Mononuclear cell (primary cell): ENCODE results near the gene SNX24. TPM values are rescaled to one million over a fixed set of nuclear protein-coding genes. Genes with fewer than 3 reads are reported as not detected.
"Not testable (repeated sequence)": the region's sequence is repeated elsewhere in the genome, so short reads cannot be mapped to it uniquely, and the experiment has no call there.

Experiments used
- H3K27me3 ChIP-seq: 2 replicates; pipeline ENCODE4 v1.6.0; 2011; ENCODE audit warnings: low read length, control low read depth; ENCODE audit not compliant: insufficient read depth
- H3K4me1 ChIP-seq: 2 replicates; pipeline ENCODE4 v1.5.1; 2011; ENCODE audit warnings: mild to moderate bottlenecking, low read length, control low read depth; ENCODE audit not compliant: insufficient read depth
- H3K4me3 ChIP-seq: 2 replicates; pipeline ENCODE4 v1.5.1; 2011; ENCODE audit warnings: mild to moderate bottlenecking, low read length, moderate library complexity
- H3K9me3 ChIP-seq: 2 replicates; pipeline ENCODE4 v1.5.1; 2011; ENCODE audit warnings: low read depth, mild to moderate bottlenecking, control low read depth, low read length
- total RNA-seq: library from RNA; depleted of rRNA; stranded (reverse); fragments of >200 nt; gene quantifications from one replicate; pipeline ENCODE4 v1.2.3, GENCODE V29; 2012

Gene SNX24
- total RNA-seq, 1 donor = 1.4 TPM

DNA sequence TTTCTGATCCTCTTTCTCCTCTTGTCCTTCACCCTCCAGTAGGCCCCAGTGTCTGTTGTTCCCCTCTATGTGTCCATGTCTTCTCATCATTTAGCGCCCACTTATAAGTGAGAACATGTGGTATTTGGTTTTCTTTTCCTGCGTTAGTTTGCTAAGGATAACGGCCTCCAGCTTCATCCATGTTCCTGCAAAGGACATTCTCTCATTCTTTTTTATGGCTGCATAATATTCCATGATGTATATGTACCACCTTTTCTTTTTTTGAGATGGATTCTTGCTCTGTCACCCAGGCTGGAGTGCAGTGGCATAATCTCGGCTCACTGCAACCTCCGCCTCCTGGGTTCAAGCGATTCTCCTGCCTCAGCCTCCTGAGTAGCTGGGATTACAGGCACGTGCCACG, 12.1 kb downstream of the SNX24 start:
- H3K27me3 ChIP-seq, H3K4me1 ChIP-seq, H3K4me3 ChIP-seq, H3K9me3 ChIP-seq: not testable (repeated sequence)

DNA sequence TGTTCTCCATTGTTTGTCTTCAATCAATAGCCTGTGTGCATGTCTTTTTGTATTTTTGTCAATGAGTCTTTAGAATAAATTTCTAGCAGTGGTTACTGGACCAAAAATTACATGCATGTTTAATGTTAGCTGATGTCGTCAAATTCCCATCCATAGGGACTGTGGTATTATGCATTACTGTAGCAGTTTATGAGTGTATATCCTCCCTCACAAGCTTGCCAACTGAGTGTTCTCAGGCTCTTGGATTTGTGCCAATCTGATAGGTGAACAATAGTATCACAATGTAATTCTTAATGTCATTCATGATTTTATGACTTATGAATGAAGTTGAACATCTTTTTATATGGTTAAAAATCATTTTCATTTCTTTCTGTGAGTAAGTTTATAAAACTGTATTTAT, 13.0 kb downstream of the SNX24 start:
- no peaks in the 10 kb centered on the region for H3K27me3 ChIP-seq
- H3K4me1 ChIP-seq = no peaks in the 10 kb centered on the region
- no peak overlapping the region for H3K4me3 ChIP-seq
- H3K9me3 ChIP-seq = no peaks in the 10 kb centered on the region

DNA sequence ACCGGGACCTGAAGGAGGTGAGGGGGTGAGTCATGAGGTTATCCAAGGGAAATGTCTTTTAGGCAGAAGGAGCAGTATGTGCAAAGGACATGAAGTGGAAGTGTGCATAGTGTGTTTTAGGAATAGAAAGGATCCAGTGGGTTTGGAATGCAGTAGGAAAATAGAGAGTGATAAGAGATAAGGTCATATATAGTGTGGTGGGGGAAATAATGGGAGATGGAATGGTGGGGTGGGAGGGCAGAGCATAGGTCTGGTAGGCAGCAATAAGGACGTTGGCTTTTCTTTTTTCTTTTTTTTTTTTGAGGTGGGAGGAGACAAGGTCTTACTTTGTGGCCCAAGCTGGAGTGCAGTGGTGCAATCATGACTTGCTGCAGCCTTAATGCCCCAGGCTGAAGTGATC, 17.8 kb downstream of the SNX24 start:
- Histone ChIP-seq H3K27me3 (no peaks in the 10 kb centered on the region), H3K4me3 (no peak overlapping the region), H3K9me3 (no peaks in the 10 kb centered on the region), H3K4me1 (no peaks in the 10 kb centered on the region)

DNA sequence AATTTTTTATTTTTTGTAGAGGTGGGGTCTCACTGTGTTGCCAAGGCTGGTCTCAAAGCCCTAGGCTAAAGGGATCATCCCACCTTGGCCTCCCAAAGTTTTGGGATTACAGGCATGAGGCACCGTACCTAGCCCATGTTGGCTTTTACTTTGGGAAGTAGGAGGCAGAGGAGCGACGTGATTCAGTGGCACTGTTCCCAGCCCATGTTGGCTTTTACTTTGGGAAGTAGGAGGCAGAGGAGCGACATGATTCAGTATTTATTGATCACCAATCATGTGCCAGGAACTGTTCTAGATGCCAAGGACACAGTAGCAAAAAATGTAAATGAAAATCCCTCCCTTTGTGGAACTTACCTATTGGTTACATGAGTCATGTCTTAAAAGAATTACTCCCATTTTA, 18.3 kb downstream of the SNX24 start:
- no peaks in the 10 kb centered on the region for H3K27me3 ChIP-seq
- no peaks in the 10 kb centered on the region for H3K9me3 ChIP-seq
- no peak overlapping the region for H3K4me3 ChIP-seq
- no peaks in the 10 kb centered on the region for H3K4me1 ChIP-seq

DNA sequence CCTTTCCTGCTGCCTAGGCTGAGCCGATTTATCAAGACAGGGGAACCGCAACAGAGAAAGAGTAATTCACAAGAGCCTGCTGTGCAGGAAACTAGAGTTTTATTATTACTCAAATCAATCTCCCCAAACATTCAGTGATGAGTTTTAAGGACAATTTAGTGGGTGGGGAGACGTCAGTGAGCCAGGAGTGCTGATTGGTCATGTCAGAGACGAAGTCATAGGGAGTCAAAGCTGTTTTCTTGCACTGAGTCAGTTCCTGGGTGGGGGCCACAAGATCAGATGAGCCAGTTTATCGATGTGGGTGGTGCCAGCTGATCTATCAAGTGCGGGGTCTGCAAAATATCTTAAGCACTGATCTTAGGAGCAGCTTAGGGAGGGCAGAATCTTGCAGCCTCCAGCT, 19.0 kb downstream of the SNX24 start:
- H3K9me3 ChIP-seq = no peaks in the 10 kb centered on the region
- no peaks in the 10 kb centered on the region for H3K27me3 ChIP-seq
- H3K4me1 ChIP-seq = no peaks in the 10 kb centered on the region
- H3K4me3 ChIP-seq = no peak overlapping the region

DNA sequence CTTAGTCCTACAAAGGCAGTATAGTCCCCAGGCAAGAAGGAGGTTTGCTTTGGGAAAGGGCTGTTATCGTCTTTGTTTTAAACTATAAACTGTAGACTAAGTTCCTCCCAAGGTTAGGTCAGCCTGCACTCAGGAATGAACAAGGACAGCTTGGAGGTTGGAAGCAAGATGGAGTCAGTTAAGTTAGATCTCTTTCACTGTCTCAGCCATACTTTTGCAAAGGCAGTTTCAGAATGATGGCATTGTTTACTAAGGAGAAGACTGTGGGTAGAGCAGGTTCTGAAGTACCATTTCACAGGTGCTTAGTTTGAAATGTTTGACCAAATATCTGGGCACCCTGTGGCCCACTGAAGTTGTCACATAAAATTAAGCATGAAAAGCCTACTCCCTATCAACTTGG, 19.4 kb downstream of the SNX24 start:
- Histone ChIP-seq H3K9me3 (no peaks in the 10 kb centered on the region), H3K4me3 (no peak overlapping the region), H3K27me3 (no peaks in the 10 kb centered on the region), H3K4me1 (no peaks in the 10 kb centered on the region)

DNA sequence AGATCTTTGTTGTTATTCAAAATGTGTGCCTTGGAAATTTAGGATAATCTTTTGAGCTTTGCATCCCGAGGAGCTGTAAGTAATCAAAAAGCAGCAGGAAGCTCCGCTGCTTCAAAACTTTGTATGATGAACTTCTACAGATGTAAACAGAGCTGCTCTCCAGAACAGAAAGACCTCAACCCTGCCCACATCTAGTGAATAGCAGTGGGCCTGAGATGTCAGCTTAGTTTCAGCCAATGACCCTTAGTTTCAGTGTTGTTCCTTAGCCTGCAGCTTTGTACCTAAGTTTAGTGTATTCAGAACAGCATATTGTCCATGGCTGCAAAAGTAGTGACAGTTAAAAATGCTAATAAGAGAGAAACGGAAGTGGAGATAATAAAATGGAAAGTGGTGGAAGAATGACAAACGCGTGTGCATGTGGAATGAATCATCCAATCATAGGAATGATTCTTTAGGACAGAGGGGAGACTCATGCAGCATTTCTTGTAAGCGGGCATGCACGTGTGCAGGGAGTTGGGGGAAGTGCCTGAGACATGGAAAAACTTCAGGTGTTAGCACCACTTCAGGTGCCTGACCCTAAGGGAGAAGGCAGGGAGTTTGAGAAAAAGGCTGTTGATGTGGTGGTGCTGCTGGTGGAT, 24.9 kb downstream of the SNX24 start:
- Histone ChIP-seq H3K27me3 (no peaks in the 10 kb centered on the region), H3K4me3 (no peak overlapping the region), H3K9me3 (no peaks in the 10 kb centered on the region), H3K4me1 (no peaks in the 10 kb centered on the region)

DNA sequence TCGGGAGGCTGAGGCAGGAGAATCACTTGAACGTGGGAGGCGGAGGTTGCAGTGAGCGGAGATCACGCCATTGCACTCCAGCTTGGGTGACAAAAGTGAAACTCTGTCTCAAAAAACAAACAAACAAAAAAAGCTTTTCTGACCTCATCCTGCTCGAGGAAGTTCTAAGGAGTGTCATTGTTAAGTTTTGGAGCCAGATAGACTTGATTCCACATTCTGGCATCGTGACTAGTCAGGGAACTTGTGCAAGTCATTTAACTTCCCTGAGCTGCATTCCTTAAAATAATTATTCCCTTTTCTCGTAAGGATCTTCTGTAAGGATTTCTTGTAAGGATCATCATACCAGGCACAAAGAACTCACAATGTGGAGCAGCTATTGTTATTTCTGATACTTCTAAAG, 26.2 kb downstream of the SNX24 start:
- H3K27me3 ChIP-seq = no peaks in the 10 kb centered on the region
- H3K4me1 ChIP-seq = no peaks in the 10 kb centered on the region
- H3K9me3 ChIP-seq = no peaks in the 10 kb centered on the region
- H3K4me3 ChIP-seq = no peak overlapping the region

DNA sequence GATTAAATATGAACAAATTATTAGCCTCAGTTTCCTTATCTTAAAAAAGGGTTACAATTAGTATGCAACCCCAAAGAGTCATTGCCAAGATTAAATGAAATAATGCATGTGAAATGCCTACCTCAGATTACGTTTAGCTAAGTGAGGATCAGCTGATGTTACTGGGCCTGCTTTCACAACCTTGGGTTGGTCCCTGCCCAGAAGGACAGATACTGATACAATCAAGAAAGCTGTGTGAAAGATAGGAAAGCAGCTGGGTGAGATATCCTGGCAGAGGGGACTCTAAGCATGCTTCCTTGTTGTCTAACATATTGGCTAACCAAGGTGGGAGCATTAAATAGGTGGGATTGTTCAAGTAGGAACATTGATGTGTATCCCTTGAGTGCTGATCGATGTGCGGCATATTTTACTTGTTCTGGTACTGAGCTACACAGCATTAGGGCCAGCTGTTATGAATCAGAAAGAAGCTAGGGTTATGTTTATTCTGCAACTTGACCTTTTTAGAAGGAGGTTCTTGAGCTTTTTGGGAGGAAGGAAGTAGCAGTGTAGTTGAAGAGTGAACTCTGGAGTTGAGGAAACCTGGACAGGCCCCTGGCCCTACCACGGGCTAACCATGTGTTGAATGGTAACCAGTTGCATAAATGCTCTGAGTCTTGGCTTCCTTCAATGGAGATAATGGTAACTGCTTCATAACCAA, 28.9 kb downstream of the SNX24 start:
- no peak overlapping the region for H3K4me3 ChIP-seq
- no peaks in the 10 kb centered on the region for H3K27me3 ChIP-seq
- no peaks in the 10 kb centered on the region for H3K9me3 ChIP-seq
- H3K4me1 ChIP-seq = peaks cover 11% of the 10 kb centered on the region

DNA sequence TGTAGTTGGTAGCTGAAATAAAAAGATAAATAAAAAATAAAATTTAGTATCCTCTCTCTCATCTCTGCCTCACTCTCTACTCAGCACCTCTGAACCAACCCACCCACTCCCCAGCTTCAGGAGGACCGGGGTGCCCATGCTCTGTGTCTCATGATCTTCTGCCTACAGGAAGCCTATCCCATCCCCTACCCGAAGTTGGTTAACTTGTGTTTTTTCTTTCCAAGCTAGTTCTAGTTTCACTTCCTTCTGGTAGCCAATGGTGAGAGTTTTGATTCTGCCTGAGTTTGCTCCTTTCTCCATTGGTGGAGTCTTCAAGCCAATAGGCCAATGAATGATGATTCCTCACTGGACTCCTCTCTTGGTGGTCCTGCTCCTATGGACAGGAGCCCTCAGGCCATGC, 32.1 kb downstream of the SNX24 start:
- Histone ChIP-seq H3K9me3 (no peaks in the 10 kb centered on the region), H3K4me1 (peaks cover 11% of the 10 kb centered on the region), H3K4me3 (no peak overlapping the region), H3K27me3 (no peaks in the 10 kb centered on the region)

DNA sequence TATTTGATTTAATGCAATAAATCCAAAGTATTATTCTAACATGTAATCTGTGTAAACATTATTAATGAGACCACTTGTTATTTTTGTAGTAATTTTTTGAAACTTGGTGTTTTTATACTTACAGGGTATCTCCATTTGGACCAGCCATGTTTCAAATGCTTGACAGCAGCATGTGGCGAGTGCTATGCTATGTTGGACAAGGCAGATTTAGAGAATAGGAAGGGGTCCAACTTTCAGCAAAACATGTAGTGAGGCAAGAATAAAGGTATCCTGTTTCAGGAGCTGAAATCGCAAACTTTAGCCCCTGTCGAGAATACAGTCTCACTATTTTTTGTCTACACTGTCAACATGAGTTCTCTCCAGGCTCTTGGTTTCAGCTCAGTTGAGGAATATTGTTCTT, 33.7 kb downstream of the SNX24 start:
- Histone ChIP-seq H3K9me3 (no peaks in the 10 kb centered on the region), H3K4me1 (peaks cover 11% of the 10 kb centered on the region), H3K27me3 (no peaks in the 10 kb centered on the region), H3K4me3 (no peak overlapping the region)

DNA sequence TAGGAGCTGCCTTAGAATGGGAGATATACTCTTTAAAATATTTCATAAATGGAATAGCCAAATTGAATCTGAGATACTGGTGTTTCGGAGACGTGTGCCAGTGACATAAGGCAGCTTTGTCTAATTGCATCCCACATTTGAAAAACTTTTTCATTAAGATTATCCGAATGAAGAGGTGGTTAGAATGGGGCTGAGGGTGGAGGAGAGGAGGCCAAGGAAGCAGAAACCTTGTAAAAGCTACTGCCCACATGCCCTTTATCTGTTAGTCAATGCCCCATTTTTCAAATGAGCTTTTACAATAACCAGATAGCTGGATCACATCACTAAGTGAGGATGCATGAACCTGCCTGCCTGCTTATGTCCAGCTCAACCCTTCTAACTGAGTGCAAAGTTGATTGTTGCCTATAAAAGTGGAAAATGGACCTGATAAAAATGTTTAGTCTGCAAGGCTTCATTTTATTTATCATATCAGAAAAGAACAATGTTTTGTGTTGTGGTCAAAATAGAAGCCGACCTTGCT, 34.8 kb downstream of the SNX24 start:
- no peaks in the 10 kb centered on the region for H3K9me3 ChIP-seq
- H3K4me3 ChIP-seq = no peak overlapping the region
- H3K4me1 ChIP-seq = peaks cover 11% of the 10 kb centered on the region
- H3K27me3 ChIP-seq = no peaks in the 10 kb centered on the region

DNA sequence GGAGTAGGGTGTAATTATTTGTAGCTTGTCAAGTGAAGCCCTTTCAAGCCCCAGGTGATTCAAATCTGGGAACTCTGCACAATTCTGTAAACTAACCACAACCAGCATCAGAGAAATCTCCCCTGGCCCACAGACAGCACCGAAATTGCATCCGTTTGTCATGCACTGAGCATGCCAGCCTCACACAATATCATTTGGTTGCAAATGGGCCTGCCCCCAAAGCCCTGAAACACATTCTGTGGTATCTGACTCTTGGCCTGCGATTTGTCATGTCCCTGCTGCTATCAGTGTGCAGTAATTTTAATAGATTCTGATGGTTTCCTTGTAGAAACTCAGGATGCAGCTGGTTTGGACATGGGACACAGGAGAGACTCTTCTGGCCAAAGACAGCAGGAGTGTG, 35.3 kb downstream of the SNX24 start:
- Histone ChIP-seq H3K27me3 (no peaks in the 10 kb centered on the region), H3K9me3 (no peaks in the 10 kb centered on the region), H3K4me3 (no peak overlapping the region), H3K4me1 (peaks cover 11% of the 10 kb centered on the region)

DNA sequence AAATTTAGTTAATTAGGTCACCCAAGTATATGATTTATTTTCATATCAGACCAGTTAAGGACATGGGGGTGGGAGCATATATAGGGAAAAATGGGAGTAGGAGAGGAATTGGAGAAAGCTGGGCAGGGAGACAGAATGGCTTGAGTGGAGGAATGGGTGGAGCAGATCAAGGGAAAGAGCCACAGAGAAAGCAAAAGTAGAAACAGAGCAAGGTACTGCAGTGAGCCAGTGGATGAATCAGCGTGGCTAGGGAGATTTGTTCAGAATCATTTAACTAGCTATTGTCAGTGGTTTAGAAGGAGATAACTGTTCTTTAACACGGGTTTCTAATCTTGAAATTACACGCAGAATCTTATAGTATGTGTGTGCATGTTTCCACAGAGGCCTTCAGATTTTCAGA, 37.4 kb downstream of the SNX24 start:
- Histone ChIP-seq H3K4me3 (no peak overlapping the region), H3K4me1 (peaks cover under 1% of the 10 kb centered on the region), H3K27me3 (no peaks in the 10 kb centered on the region), H3K9me3 (no peaks in the 10 kb centered on the region)

DNA sequence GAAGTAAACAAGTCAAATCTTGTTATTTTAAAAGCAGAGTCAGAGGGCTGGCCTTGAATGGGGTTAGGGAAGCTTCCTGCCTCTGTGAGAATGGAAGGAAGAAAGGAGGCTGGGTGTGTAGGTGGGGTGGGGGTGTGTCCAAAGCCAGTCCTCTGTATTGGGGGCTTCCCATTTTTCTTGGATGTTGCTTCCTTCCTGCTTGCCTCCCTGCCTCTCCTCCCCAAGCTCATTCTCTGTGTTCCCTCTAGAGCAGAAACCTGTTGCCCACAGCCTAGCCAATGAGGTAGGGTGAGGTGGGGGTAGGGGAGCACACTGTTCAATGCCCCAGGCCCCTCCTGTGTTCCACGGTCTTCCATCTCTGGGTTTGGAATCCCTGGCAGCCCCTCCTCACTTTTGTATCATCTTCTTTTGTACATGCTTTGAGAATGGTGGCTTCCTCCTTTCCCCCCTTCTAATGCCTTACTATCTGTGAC, 39.7 kb downstream of the SNX24 start:
- Histone ChIP-seq H3K9me3 (no peaks in the 10 kb centered on the region), H3K4me3 (no peak overlapping the region), H3K27me3 (no peaks in the 10 kb centered on the region), H3K4me1 (peaks cover 3% of the 10 kb centered on the region)

DNA sequence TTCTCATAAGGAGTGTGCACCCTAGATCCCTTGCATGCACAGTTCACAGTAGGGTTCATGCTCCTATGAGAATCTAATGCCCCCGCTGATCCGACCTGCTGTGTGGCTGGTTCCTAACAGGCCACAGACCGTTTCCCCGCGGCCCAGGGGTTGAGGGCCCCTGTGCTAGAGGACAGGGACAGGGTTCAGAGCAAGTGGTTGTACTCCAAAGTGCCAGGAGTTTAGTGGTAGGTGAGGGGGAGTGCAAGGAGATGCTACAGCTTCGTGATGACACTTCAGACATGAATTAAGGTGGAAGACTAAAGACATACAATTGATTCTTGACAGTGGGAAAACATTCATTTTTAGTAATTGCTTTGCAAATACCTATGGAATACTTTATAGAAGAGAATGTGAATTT, 40.5 kb downstream of the SNX24 start:
- Histone ChIP-seq H3K4me3 (no peak overlapping the region), H3K27me3 (no peaks in the 10 kb centered on the region), H3K4me1 (peaks cover 9% of the 10 kb centered on the region), H3K9me3 (no peaks in the 10 kb centered on the region)
